BLaER1 (cell line): ENCODE results near the gene HNRNPU.

ENCODE experiments used
- H3K27ac ChIP-seq: shearing (Covaris generic); formaldehyde crosslinking; 2 replicates; pipeline ENCODE4 v1.8.1; 2022
- H3K27me3 ChIP-seq: shearing (Covaris generic); formaldehyde crosslinking; 2 replicates; pipeline ENCODE4 v1.8.1; 2022
- H3K36me3 ChIP-seq: shearing (Covaris generic); formaldehyde crosslinking; 2 replicates; pipeline ENCODE4 v1.8.1; 2022
- H3K4me1 ChIP-seq: shearing (Covaris generic); formaldehyde crosslinking; 2 replicates; pipeline ENCODE4 v1.8.1; 2022
- H3K4me2 ChIP-seq: shearing (Covaris generic); formaldehyde crosslinking; 2 replicates; pipeline ENCODE4 v1.8.1; 2022
- H3K4me3 ChIP-seq: shearing (Covaris generic); formaldehyde crosslinking; 2 replicates; pipeline ENCODE4 v1.8.1; 2022
- H3K9ac ChIP-seq: shearing (Covaris generic); formaldehyde crosslinking; 2 replicates; pipeline ENCODE4 v1.8.1; 2022
- H3K9me3 ChIP-seq: shearing (Covaris generic); formaldehyde crosslinking; 2 replicates; pipeline ENCODE4 v1.8.1; 2022
- H4K20me1 ChIP-seq: shearing (Covaris generic); formaldehyde crosslinking; 2 replicates; pipeline ENCODE4 v1.8.1; 2022
- Cebpa-rat ChIP-seq: shearing (Covaris generic); IDR thresholded peaks from 2 replicates; pipeline ENCODE4 v1.8.1; 2022

HNRNPU gene

DNA sequence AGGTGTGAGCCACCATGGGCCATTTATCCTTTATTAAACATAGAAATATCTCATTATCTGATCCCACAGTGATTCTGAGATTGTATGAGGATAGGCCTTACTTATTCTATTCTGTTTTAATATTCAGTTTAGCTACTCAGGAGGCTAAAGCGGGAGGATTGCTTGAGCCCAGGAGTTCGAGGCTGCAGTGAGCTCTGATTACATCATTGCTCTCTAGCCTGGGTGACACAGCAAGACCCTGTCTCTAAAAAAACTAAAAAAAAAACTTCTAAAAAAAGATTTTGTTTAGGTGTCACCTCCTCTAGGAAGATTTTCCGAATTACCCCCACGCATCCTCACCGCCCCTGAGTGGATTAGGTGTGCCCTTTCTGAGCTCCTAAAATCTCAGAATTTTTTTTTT, 14.3 kb upstream of the HNRNPU start:
- Histone ChIP-seq H3K27me3 (no peaks in the 10 kb centered on the region), H3K9ac (no peak overlapping the region), H3K4me3 (no peak overlapping the region), H3K36me3 (no peaks in the 10 kb centered on the region), H3K9me3 (no peaks in the 10 kb centered on the region), H4K20me1 (no peaks in the 10 kb centered on the region), H3K4me1 (peaks cover 18% of the 10 kb centered on the region), H3K27ac (no peak overlapping the region), H3K4me2 (no peak overlapping the region)
- TF ChIP-seq Cebpa-rat, result no peak

DNA sequence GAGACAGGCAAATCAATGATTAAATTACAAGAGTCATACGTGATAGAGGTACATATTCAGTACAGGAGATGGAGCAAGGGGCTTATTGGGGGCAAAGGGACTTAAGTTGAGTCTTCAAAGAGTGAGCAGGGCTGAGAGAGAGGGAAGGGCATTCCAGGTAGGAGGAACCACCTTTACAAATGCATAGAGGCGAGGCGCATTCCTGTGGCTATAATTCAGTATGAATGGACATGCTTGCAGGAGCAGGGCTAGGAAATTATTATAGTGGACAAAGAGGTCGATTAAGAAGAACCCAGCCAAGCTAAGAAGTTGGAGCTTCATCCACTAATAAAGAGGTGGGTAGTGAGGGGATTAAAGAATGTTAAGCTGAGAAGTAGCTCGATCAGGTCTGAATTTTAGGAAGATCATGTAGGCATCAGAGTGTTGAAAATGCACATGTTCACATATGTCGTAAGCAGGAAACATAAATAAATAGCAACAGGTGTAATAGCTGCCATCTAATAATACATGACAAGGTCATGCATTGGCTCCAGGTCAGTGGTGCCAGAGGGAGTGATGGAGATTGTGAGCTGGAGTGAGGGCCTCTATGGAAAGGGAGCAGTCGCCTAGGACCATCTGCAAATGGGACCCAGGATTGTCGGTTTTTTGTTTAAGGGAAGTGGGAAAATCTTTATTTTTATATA, 12.0 kb upstream of the HNRNPU start:
- no peaks in the 10 kb centered on the region for H3K36me3 ChIP-seq
- no peak overlapping the region for H3K27ac ChIP-seq
- no peaks in the 10 kb centered on the region for H3K9me3 ChIP-seq
- no peak overlapping the region for H3K4me2 ChIP-seq
- TF ChIP-seq Cebpa-rat, result no peak
- no peak overlapping the region for H3K9ac ChIP-seq
- no peaks in the 10 kb centered on the region for H3K27me3 ChIP-seq
- peaks cover 18% of the 10 kb centered on the region for H3K4me1 ChIP-seq
- no peaks in the 10 kb centered on the region for H4K20me1 ChIP-seq
- H3K4me3 ChIP-seq, result no peak overlapping the region

DNA sequence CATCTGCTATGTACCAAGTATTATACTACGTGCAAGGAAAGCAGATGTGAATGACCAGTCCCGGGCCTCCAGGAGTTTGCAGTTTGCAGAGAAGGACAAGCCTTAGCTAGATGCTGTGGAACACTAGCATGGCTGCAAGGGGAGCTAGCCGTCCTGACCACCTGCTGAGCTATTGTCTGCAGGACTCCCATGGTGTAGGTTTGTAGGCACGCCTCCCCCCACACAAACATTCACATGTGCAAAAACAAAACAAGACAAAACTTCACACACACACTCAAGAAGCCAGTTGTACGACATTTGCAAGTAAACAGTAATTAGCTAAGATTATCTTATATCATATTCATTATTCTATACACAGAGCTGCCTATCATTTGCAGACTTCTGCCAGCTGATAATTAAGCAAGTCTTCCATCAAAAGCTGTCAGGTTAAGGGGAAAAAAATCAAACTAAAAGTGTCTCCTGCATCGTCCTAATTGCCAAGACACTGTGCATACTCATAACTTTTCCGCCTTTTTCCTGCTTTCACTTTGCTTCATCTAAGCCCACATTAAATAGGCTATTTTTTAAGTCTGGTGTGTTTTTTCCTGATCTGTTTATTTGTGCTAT, 10.7 kb upstream of the HNRNPU start:
- Histone ChIP-seq H3K36me3 (no peaks in the 10 kb centered on the region), H3K27me3 (no peaks in the 10 kb centered on the region), H3K9me3 (no peaks in the 10 kb centered on the region), H4K20me1 (no peaks in the 10 kb centered on the region), H3K4me1 (peaks cover 21% of the 10 kb centered on the region), H3K4me3 (no peak overlapping the region), H3K27ac (no peak overlapping the region), H3K4me2 (no peak overlapping the region), H3K9ac (no peak overlapping the region)
- no peak for TF ChIP-seq Cebpa-rat

DNA sequence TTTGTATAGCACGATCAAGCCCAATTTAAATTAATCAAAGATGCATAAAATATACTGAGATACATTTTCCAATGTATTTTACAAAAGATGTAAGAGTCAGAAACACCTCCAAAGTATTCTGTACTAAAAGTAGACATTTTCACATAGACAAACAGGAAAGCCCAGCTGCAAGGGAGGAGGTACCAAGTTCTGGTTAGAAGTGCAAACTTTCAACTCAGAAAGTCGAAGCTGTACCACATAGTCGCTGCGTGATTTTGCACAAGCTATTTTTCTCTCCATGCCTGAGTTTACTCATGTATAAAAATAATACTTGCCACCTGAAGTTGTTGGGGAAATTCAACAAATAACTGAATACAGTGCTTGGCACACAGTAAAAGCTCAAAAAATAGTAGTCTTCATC, 5.6 kb upstream of the HNRNPU start:
- H3K4me1 ChIP-seq, result peaks cover 28% of the 10 kb centered on the region
- no peak for TF ChIP-seq Cebpa-rat
- no peak overlapping the region for H3K9ac ChIP-seq
- no peak overlapping the region for H3K4me2 ChIP-seq
- no peaks in the 10 kb centered on the region for H3K9me3 ChIP-seq
- no peak overlapping the region for H3K4me3 ChIP-seq
- no peaks in the 10 kb centered on the region for H4K20me1 ChIP-seq
- H3K27ac ChIP-seq, result no peak overlapping the region
- H3K36me3 ChIP-seq, result no peaks in the 10 kb centered on the region
- H3K27me3 ChIP-seq, result no peaks in the 10 kb centered on the region

DNA sequence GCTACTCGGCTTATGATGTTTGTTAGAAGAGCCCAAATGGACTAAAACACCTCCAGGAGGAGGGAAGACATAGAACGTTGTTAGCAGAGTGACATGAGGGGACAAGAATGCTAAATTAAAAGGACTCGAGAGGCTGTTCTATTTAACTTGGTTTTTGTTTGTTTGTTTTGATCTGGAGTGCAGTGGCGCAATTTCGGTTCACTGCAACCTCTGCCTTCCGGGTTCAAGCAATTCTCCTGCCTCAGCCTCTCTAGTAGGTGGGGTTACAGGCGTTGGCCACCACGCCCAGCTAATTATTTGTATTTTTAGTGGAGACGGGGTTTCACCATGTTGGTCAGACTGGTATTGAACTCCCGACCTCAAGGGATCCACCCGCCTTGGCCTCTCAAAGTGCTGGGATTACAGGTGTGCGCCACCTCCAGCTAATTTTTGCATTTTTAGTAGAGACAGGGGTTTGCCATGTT, 5.1 kb upstream of the HNRNPU start:
- H3K4me3 ChIP-seq, result no peak overlapping the region
- H3K27me3 ChIP-seq, result no peaks in the 10 kb centered on the region
- H3K9ac ChIP-seq, result no peak overlapping the region
- no peak overlapping the region for H3K4me2 ChIP-seq
- H4K20me1 ChIP-seq, result no peaks in the 10 kb centered on the region
- H3K36me3 ChIP-seq, result no peaks in the 10 kb centered on the region
- no peak overlapping the region for H3K27ac ChIP-seq
- TF ChIP-seq Cebpa-rat, result no peak
- peaks cover 29% of the 10 kb centered on the region for H3K4me1 ChIP-seq
- H3K9me3 ChIP-seq, result no peaks in the 10 kb centered on the region

DNA sequence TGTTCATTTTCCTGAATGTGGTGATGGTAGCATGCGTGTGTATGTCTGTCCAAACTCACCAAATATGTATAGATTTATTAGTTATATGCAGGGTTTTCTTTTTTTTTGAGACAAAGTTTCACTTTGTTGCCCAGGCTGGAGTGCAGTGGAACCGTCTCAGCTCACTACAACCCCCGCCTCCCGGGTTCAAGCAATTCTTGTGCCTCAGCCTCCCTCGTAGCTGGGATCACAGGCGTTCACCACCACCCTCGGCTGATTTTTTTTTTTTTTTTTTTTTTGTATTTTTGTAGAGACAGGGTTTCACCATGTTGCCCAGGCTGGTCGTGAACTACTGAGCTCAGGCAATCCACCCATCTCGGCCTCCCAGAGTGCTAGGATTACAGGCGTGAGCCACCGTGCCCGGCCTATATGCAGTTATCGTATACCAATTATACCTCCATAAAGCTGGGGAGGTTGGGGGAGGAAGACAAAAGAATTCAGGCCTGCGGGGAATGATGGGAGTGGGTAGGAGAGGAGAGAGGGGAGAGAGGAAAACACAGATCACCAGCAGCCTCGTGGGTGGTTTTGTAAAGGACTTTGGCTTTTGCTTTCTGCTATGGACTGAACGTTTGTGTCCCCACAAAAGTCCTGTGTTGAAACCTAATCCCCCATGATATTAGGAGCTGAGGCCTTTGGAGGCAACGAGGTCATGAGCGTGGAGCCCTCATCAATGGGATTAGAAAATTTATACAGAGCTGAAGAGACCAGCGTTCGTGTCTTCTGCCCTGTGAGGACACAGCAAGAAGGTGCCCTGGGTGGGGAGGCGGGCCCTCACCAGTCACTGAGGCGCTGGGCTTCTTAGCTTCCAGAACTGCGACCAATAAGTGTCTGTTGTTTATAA, 4.4 kb upstream of the HNRNPU start:
- Histone ChIP-seq H3K27me3 (no peaks in the 10 kb centered on the region), H3K27ac (no peak overlapping the region), H3K9me3 (no peaks in the 10 kb centered on the region), H3K4me1 (peaks cover 29% of the 10 kb centered on the region), H3K36me3 (no peaks in the 10 kb centered on the region), H3K4me3 (no peak overlapping the region), H4K20me1 (no peaks in the 10 kb centered on the region), H3K9ac (no peak overlapping the region), H3K4me2 (no peak overlapping the region)
- no peak for TF ChIP-seq Cebpa-rat

DNA sequence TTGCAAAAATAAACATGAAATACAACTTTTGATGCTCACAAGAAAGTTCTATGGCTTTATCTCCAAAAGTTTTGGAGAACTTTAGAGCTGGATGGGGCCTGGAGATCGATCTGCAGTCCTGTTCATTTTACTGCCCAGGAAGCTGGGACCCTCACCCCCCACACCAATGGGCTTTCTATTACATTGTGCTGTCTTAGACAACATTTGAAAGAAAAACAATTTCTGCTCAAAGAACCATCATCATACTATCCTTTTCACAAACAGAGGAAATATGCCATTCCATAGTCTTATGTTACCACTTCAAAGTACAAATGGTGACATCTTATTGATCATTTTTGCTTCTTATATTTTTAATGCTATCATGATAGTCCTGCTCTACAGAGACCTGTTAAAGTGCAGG, 2.0 kb upstream of the HNRNPU start:
- Histone ChIP-seq H3K4me3 (no peak overlapping the region), H3K9me3 (no peaks in the 10 kb centered on the region), H3K9ac (no peak overlapping the region), H3K4me1 (peaks cover 34% of the 10 kb centered on the region), H3K36me3 (peaks cover 6% of the 10 kb centered on the region; the same call in 1 of the 2 replicates), H3K27me3 (no peaks in the 10 kb centered on the region), H3K4me2 (no peak overlapping the region), H3K27ac (no peak overlapping the region), H4K20me1 (peaks cover 15% of the 10 kb centered on the region)
- no peak for TF ChIP-seq Cebpa-rat

DNA sequence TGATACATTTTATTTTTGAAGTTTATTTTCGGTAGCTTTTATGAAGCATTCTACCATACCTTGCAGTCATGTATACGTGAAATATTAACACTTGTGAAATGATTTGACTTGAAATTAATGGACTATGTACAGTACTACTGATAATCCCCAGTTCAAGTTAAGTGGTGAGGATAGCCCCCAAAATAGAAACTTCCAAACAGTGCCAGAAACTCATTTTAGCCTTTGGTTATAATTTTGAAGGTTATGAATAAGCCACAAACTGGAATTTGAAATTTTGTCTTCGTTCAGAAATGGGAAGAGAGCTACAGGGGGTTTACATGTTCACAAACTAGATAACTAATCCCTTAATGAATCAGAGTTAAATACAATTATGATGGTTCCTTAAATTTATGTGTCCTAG, 1.5 kb upstream of the HNRNPU start:
- Histone ChIP-seq H3K4me1 (peaks cover 39% of the 10 kb centered on the region), H4K20me1 (peaks cover 20% of the 10 kb centered on the region), H3K36me3 (peaks cover 11% of the 10 kb centered on the region), H3K4me3 (no peak overlapping the region), H3K4me2 (peak overlapping the region; percentile 90), H3K9ac (no peak overlapping the region), H3K27me3 (no peaks in the 10 kb centered on the region), H3K27ac (peak overlapping the region; percentile 100), H3K9me3 (no peaks in the 10 kb centered on the region)
- no peak for TF ChIP-seq Cebpa-rat

DNA sequence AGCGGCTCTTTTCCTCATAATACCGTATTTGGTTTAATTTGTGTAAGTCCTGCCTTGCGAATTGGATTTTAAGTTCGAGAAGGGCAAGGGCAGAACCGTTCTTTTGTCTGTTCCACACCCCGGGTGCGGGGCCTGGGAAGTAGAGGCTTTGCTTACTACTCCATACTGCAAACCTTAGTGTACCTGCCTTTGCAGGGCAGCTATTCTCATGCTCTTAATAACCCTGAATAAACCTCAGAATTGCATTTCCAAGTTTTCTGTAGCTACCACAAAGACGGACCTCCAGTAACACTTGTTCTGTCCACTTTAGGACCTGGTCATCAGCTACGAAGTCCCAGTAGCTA, 657 bp upstream of the HNRNPU start:
- Histone ChIP-seq H3K4me3 (peak overlapping the region; percentile 94), H3K27me3 (no peaks in the 10 kb centered on the region), H3K4me1 (peaks cover 44% of the 10 kb centered on the region), H3K9me3 (no peaks in the 10 kb centered on the region), H3K4me2 (peak overlapping the region; percentile 90), H3K9ac (peak overlapping the region; percentile 100), H4K20me1 (peaks cover 29% of the 10 kb centered on the region), H3K36me3 (peaks cover 19% of the 10 kb centered on the region), H3K27ac (peak overlapping the region; percentile 100)
- TF ChIP-seq Cebpa-rat, result no peak
